Measurements from ENCODE around the gene TEX11.

The TEX11 gene

DNA sequence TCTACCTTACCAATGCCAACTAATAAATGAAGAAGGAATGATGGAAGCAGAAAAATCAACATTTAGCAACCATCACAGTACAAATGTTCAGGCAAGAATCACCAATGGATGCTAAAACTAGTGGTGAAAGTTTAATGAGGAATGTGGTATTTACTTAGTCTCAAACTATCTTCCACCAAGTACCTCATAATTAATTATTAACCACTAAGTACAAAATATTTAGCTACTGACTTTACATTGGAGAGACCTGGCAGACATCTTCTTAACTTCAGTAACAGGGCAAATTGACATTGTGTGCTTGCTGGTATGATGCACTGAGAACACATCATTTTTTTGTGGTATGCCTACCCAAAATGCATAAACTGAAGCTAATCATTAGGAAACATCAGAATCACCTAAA, 381.5 kb downstream of the TEX11 start (continued):
- TF ChIP-seq, protein P1, sequence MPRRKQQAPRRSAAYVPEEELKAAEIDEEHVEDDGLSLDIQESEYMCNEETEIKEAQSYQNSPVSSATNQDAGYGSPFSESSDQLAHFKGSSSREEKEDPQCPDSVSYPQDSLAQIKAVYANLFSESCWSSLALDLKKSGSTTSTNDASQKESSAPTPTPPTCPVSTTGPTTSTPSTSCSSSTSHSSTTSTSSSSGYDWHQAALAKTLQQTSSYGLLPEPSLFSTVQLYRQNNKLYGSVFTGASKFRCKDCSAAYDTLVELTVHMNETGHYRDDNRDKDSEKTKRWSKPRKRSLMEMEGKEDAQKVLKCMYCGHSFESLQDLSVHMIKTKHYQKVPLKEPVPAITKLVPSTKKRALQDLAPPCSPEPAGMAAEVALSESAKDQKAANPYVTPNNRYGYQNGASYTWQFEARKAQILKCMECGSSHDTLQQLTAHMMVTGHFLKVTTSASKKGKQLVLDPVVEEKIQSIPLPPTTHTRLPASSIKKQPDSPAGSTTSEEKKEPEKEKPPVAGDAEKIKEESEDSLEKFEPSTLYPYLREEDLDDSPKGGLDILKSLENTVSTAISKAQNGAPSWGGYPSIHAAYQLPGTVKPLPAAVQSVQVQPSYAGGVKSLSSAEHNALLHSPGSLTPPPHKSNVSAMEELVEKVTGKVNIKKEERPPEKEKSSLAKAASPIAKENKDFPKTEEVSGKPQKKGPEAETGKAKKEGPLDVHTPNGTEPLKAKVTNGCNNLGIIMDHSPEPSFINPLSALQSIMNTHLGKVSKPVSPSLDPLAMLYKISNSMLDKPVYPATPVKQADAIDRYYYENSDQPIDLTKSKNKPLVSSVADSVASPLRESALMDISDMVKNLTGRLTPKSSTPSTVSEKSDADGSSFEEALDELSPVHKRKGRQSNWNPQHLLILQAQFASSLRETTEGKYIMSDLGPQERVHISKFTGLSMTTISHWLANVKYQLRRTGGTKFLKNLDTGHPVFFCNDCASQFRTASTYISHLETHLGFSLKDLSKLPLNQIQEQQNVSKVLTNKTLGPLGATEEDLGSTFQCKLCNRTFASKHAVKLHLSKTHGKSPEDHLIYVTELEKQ (tag by site-specific recombination; IDR thresholded peaks at IDR 0.05; ENCODE audit: borderline replicate concordance) = no peak
- no peak for TF ChIP-seq ZNF664 (tag by site-specific recombination; IDR thresholded peaks at IDR 0.05)
- no peak for TF ChIP-seq ZNF416 (tag by site-specific recombination; IDR thresholded peaks at IDR 0.05)
- TF ChIP-seq, protein P2, sequence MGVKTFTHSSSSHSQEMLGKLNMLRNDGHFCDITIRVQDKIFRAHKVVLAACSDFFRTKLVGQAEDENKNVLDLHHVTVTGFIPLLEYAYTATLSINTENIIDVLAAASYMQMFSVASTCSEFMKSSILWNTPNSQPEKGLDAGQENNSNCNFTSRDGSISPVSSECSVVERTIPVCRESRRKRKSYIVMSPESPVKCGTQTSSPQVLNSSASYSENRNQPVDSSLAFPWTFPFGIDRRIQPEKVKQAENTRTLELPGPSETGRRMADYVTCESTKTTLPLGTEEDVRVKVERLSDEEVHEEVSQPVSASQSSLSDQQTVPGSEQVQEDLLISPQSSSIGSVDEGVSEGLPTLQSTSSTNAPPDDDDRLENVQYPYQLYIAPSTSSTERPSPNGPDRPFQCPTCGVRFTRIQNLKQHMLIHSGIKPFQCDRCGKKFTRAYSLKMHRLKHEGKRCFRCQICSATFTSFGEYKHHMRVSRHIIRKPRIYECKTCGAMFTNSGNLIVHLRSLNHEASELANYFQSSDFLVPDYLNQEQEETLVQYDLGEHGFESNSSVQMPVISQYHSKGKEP (tag by site-specific recombination; IDR thresholded peaks at IDR 0.05) = no peak
- TF ChIP-seq ZNF670 (tag by site-specific recombination; IDR thresholded peaks at IDR 0.05; ENCODE audit: low read depth) = no peak
- TF ChIP-seq KLF8 (tag by site-specific recombination; IDR thresholded peaks at IDR 0.05) = no peak
- no peak for TF ChIP-seq ZNF624 (tag by site-specific recombination; IDR thresholded peaks at IDR 0.05)
- no peak for TF ChIP-seq ZNF391 (tag by site-specific recombination; IDR thresholded peaks at IDR 0.05; ENCODE audit: borderline replicate concordance, low read depth)

DNA sequence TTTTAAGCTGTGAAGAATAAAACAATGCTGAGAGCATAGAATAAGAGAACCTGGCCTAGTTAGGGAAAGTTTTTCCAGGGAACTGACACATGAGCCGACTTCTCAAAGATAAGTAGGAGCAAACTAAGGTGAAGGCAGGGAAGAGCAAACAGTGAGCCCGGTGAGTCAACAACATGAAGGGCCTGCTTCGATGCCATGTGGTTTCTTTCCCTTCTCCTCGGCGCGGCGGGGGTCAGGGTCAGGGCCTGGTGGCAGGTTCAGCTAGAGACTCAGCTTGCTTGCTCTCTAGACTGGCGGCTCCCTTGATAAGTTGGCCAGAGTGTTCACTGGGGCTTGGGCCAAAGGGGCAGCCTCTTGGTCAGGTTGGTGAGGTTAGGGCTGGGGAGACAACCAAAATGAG, 382.8 kb downstream of the TEX11 start:
- 0 out of 2 replicates have a peak, but pooled peaks cover 3% of the 10 kb centered on the region for H3K4me1 ChIP-seq (ENCODE audit: control insufficient read depth, insufficient read depth, low read length)
- no peak overlapping the region for H3K4me3 ChIP-seq (ENCODE audit: low read depth, low read length)
- H3K36me3 ChIP-seq (ENCODE audit: control insufficient read depth in 2 of 2, insufficient read depth in 1 of 2, low read length in 2 of 2) = no peaks in the 10 kb centered on the region
- CTCF ChIA-PET = interaction anchor here (0.9 kb wide), 1 partner anchor 92 kb away, joined by 3 read pairs; no protein-coding TSS in a partner anchor
- H3K27ac ChIP-seq (ENCODE audit: extremely low read depth, low read depth, low read length) = no peak overlapping the region; the same call in 1 of the 2 replicates
- POLR2A ChIA-PET = no interaction called here
- H3K9me3 ChIP-seq (ENCODE audit: control insufficient read depth, insufficient read depth, low read depth, low read length) = no peaks in the 10 kb centered on the region; the same call in 1 of the 2 replicates
- TF ChIP-seq, protein P3, sequence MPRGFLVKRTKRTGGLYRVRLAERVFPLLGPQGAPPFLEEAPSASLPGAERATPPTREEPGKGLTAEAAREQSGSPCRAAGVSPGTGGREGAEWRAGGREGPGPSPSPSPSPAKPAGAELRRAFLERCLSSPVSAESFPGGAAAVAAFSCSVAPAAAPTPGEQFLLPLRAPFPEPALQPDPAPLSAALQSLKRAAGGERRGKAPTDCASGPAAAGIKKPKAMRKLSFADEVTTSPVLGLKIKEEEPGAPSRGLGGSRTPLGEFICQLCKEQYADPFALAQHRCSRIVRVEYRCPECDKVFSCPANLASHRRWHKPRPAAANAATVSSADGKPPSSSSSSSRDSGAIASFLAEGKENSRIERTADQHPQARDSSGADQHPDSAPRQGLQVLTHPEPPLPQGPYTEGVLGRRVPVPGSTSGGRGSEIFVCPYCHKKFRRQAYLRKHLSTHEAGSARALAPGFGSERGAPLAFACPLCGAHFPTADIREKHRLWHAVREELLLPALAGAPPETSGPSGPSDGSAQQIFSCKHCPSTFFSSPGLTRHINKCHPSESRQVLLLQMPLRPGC (tag by site-specific recombination; IDR thresholded peaks at IDR 0.05) = no peak
- TF ChIP-seq WT1 (tag by site-specific recombination; IDR thresholded peaks at IDR 0.05) (no peak), ZIC2 (tag by site-specific recombination; IDR thresholded peaks at IDR 0.05) (no peak), ZNF518A (tag by site-specific recombination; conservative IDR thresholded peaks at IDR 0.05; ENCODE audit: low read depth) (no peak), ZFP69B (tag by site-specific recombination; IDR thresholded peaks at IDR 0.05) (no peak), ZNF664 (tag by site-specific recombination; IDR thresholded peaks at IDR 0.05) (no peak), ZNF169 (tag by site-specific recombination; IDR thresholded peaks at IDR 0.05) (no peak), MEIS1 (CRISPR knock-in tag; IDR thresholded peaks at IDR 0.05; ENCODE audit: borderline replicate concordance) (no peak), ZNF747 (tag by site-specific recombination; IDR thresholded peaks at IDR 0.05) (no peak), ZNF433 (tag by site-specific recombination; IDR thresholded peaks at IDR 0.05; ENCODE audit: low read depth) (no peak), KLF8 (tag by site-specific recombination; IDR thresholded peaks at IDR 0.05) (no peak), ZNF16 (tag by site-specific recombination; IDR thresholded peaks at IDR 0.05; ENCODE audit: low read depth) (no peak), ZBTB10 (tag by site-specific recombination; IDR thresholded peaks at IDR 0.05) (no peak), ZNF175 (tag by site-specific recombination; IDR thresholded peaks at IDR 0.05) (no peak)
- TF ChIP-seq, protein P4, sequence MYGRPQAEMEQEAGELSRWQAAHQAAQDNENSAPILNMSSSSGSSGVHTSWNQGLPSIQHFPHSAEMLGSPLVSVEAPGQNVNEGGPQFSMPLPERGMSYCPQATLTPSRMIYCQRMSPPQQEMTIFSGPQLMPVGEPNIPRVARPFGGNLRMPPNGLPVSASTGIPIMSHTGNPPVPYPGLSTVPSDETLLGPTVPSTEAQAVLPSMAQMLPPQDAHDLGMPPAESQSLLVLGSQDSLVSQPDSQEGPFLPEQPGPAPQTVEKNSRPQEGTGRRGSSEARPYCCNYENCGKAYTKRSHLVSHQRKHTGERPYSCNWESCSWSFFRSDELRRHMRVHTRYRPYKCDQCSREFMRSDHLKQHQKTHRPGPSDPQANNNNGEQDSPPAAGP (tag by site-specific recombination; IDR thresholded peaks at IDR 0.05) = no peak
